CD4-positive, alpha-beta T cell treated with Interleukin-12 subunit alpha and Interleukin-12 subunit beta, for 1 hour (primary cell): Measurements from ENCODE around the gene S100A2.
"Not testable (repeated sequence)": the region's sequence is repeated elsewhere in the genome, so short reads cannot be mapped to it uniquely, and the experiment has no call there.

ENCODE experiments used
- DNase-seq: peaks from one replicate; pipeline ENCODE4 v3.0.0-alpha.2; 2020

Gene S100A2

GRCh38 chr1:153527023-153527682 lies 38.5 kb downstream of the S100A2 start:
- no peak for DNase-seq

DNA sequence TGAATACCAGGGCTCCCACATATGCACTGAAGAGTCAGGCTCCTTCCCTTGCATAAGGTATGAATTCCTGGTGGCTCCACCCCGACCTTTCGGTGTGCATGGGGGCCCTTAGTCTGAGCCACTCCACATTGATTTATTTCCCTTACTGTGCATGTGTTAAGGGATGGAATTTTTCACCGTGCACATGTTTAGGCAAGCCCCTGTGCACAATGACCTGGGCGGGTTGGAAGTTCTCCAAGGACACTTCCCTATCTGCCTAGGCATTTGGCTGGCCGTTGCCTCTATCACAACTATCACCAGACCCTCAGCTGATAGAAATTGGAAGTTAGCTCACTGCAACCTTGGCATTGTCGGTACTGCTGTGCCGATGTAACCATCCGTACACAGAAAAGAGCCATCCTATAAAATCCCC lies 39.5 kb downstream of the S100A2 start:
- DNase-seq: no peak

DNA sequence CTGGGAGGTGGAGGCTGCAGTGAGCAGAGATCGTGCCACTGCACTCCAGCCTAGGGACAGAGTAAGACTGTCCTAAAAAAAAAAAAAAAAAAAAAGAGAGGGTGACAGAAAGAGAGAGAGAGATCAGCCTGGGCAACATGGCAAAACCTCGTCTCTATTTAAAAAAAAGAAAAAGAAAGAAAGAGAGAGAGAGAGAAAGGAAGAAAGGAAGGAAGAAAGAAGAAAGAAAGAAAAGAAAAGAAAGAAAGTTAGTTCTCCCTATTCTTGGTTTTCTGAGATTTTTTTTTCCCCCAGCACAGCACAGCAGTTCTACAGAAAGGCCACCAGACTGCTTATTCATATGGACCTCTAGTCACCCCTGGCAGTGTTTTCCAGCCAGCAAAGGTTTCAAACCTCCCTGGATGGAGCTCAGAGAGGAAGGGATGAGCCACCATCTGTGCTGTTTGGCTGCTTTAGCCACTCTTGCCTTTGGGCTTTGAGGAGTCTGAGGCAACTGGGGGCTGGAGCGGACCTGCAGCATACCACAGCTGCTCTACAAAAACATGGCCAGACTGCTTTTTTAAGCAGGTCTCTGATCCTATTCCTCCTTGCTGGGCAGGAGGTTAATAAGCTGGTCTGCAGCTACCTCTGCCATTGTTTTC lies 40.4 kb downstream of the S100A2 start:
- DNase-seq: no peak

- not testable (repeated sequence) for DNase-seq
These were observed 43.1 kb downstream of the S100A2 start for GRCh38 chr1:153522353-153523048.

DNA sequence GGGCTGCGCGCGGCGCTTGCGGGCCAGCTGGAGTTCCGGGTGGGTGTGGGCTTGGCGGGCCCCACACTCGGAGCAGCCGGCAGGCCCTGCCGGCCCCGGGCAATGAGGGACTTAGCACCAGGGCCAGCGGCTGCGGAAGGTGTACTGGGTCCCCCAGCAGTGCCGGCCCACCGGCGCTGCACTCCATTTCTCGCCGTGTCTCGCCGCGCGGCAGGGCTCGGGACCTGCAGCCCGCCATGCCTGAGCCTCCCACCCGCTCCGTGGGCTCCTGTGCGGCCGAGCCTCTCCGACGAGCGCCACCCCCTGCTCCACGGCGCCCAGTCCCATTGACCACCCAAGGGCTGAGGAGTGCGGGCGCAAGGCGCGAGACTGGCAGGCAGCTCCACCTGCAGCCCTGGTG lies 43.8 kb downstream of the S100A2 start:
- DNase-seq: not testable (repeated sequence)

GRCh38 chr1:153520818-153521476 lies 44.7 kb downstream of the S100A2 start:
- DNase-seq: no peak

DNA sequence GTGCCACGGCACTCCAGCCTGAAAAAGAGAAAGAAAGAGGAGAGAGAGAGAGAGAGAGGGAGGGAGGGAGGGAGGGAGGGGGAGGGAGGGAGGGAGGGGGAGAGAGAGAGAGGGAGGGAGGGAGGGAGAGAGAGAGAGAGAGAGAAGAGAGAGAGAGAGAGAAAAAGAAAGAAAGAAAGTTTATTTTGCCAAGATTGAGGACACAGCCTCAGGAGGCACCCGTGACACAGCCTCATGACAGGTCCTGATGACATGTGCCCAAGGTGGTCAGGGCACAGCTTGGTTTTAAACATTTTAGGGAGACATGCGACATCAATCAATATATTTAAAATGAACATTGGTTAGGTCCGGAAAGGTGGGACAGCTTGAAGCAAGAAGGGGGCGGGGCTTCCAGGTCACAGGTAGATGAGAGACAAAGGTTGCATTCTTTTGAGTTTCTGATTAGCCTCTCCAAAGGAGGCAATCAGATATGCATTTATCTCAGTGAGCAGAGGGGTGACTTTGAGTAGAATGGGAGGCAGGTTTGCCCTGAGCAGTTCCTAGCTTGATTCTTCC lies 45.4 kb downstream of the S100A2 start:
- DNase-seq: not testable (repeated sequence)

- no peak for DNase-seq
These were observed 46.4 kb downstream of the S100A2 start for GRCh38 chr1:153519242-153519641.

GRCh38 chr1:153515504-153516394 lies 49.9 kb downstream of the S100A2 start:
- DNase-seq: no peak

GRCh38 chr1:153513666-153514065 lies 52.0 kb downstream of the S100A2 start:
- DNase-seq: no peak

DNA sequence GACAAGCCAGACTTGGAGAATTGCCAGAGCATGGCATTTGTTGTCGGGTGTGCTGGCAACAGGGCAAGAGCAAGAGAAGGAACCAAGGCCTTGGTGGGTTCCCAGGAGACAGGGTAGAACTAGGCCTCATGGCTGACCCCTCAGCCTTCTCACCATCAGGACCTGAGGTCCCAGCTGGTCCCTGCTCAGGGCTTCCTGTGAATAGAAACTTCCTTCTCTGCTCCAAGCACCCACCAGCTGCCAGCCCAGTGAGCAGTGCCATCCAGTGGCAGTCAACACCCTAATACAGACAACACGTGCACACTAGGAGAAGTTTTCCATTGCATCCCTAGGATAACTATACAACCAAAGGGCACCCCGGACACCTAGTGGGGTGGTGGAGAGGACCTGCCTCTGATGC lies 52.6 kb downstream of the S100A2 start:
- DNase-seq: no peak
